Measurements from ENCODE around the gene SGMS2. TPM values are rescaled to one million over a fixed set of nuclear protein-coding genes. Genes with fewer than 3 reads are reported as not detected.

Gene SGMS2
- total RNA-seq: 76.8 and 81.9 TPM in 2 replicates

GRCh38 chr4:107824350-107825071 lies at the start of gene SGMS2:
Gene SGMS2 (plus strand): TSS chr4:107824932. CDS start chr4:107895554, 70,622 bp downstream.

GRCh38 chr4:107930821-107931774 lies 106.4 kb downstream of the SGMS2 start, which contains the start of gene CYP2U1:
Gene CYP2U1 (plus strand): TSS chr4:107931549. CDS start chr4:107931644, 95 bp downstream.

Other genes starting within 250 kb of the SGMS2 start
- 36.8 and 38.8 TPM in 2 replicates for gene PAPSS1, start 104.7 kb upstream of the SGMS2 start, total RNA-seq
- 4.2 and 8.2 TPM in 2 replicates for gene CYP2U1, start 106.6 kb downstream of the SGMS2 start, total RNA-seq
- gene HADH, start 165.0 kb downstream of the SGMS2 start, total RNA-seq: 19.0 and 21.3 TPM in 2 replicates